Breast epithelium (tissue), 4 donors: ENCODE measurements around the gene CFAP46. TPM values are rescaled to one million over a fixed set of nuclear protein-coding genes. Genes with fewer than 3 reads are reported as not detected.
A peak's percentile ranks its signal among the peaks of the same experiment; 100 is the strongest.

ENCODE experiments used
- DNase-seq, 2 donors: peaks; one replicate each; pipeline ENCODE4 v3.0.0-alpha.2; 2019; ENCODE audit warnings: low spot score in 2 of 2
- H3K27ac ChIP-seq, 2 donors: fragments of 200-600 bp; sonication (generic) in 1 of 2; one replicate each; pipeline ENCODE4 v1.5.1; 2016 to 2019; ENCODE audit warnings: mild to moderate bottlenecking in 1 of 2
- H3K27me3 ChIP-seq, 2 donors: fragments of 200-600 bp; sonication (generic) in 1 of 2; one replicate each; pipeline versions ENCODE4 v1.5.1 to v1.6.0; 2017 to 2019; ENCODE audit warnings: control low read depth in 1 of 2, mild to moderate bottlenecking in 1 of 2
- H3K36me3 ChIP-seq: fragments of 200-600 bp; one replicate; pipeline ENCODE4 v1.5.1; 2019
- H3K4me1 ChIP-seq, 2 donors: fragments of 200-600 bp; sonication (generic); one replicate each; pipeline ENCODE4 v1.5.1; 2016 to 2019; ENCODE audit warnings: control low read depth in 1 of 2
- H3K4me3 ChIP-seq, 3 donors: fragments of 200-600 bp; sonication (generic); 1 replicate in 2 of 3; 2 replicates in 1 of 3; pipeline ENCODE4 v1.5.1; 2016 to 2019; ENCODE audit warnings: mild to moderate bottlenecking in 3 of 3, moderate library complexity in 2 of 3
- H3K9me3 ChIP-seq, 2 donors: fragments of 200-600 bp; sonication (generic) in 1 of 2; one replicate each; pipeline ENCODE4 v1.5.1; 2016 to 2019; ENCODE audit warnings: control low read depth in 1 of 2
- CTCF ChIP-seq, 3 donors: fragments of 450-650 bp; IDR thresholded peaks; one replicate each; pipeline ENCODE4 v1.5.1; 2016 to 2017; ENCODE audit warnings: antibody characterized with exemption in 3 of 3, mild to moderate bottlenecking in 3 of 3, moderate library complexity in 3 of 3
- POLR2A ChIP-seq: fragments of 450-650 bp; IDR thresholded peaks from one replicate; pipeline ENCODE4 v1.6.1; 2016; ENCODE audit warnings: antibody characterized with exemption, mild to moderate bottlenecking, moderate library complexity
- POLR2AphosphoS5 ChIP-seq, 3 donors: sonication (generic); formaldehyde crosslinking; IDR thresholded peaks; one replicate each; pipeline ENCODE4 v1.6.1; 2017; ENCODE audit warnings: antibody characterized with exemption in 3 of 3
- intact Hi-C: fragments of 100-400 bp; cut with DNase I; formaldehyde crosslinking; loops from one replicate; pipeline ENCODE4 v1.15.1; 2023; ENCODE audit warnings: low total_unique reads
- total RNA-seq, 3 donors: library from RNA; depleted of rRNA; stranded (reverse); fragments of >200 nt; gene quantifications; one replicate each; pipeline ENCODE4 v1.1.0, GENCODE V29; 2016

CFAP46 gene
- total RNA-seq, 3 donors from 2014 or later: 0.16 to 0.73 (median 0.66) TPM

- Histone ChIP-seq H3K4me1 (no peaks in the 10 kb centered on the region), H3K4me3 (peak overlapping the region in 2 of 3 donors; percentile 62 to 71), H3K27ac (no peak overlapping the region), H3K9me3 (no peaks in the 10 kb centered on the region), H3K36me3 (no peaks in the 10 kb centered on the region), H3K27me3 (peaks cover 0 to 16% of the 10 kb centered on the region in 2 donors)
- intact Hi-C loops: no loop called here
- DNase-seq: no peak
- no peak for TF ChIP-seq CTCF (IDR thresholded peaks at IDR 0.05)
- TF ChIP-seq POLR2AphosphoS5 (IDR thresholded peaks at IDR 0.05): no peak
- no peak for TF ChIP-seq POLR2A
Observed at GRCh38 chr10:132941640-132942051, 724 bp downstream of the CFAP46 start.

DNA sequence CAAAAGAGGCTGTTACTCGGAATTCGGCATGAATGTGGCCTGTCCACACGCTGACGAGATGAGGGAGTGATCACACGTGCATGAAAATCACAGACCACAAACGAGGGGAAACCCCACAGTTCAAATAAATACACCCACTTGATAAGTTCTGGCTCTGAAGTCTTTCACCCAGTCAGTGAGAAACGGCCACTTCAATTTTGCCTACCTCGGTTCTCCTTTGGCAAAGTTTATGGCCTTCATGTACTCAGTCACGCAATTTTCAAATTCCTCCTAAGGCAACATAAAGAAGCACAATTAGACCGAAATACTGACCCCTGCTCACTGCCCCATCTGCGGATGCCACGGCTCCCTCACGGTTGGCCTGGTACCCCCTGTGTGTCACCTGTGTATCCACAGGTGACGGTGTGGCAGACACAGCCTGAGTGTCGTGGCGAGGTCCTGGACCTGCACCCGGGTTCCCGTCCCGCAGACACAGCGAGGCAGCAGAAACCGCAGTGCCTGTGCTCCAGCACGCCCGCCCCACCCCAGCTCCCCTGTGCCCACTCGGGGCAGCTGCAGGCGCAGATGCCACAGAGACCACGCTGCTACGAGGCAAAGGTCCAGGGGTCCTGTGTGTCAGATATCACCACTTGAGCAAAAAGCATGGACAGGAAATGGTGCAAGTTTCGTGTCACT is 1.4 kb downstream of the CFAP46 start:
- no peaks in the 10 kb centered on the region for H3K4me1 ChIP-seq
- no peak for DNase-seq
- H3K9me3 ChIP-seq: no peaks in the 10 kb centered on the region
- H3K36me3 ChIP-seq: no peaks in the 10 kb centered on the region
- peaks cover 0 to 16% of the 10 kb centered on the region in 2 donors for H3K27me3 ChIP-seq
- intact Hi-C loops: no loop called here
- TF ChIP-seq POLR2A (no peak), POLR2AphosphoS5 (IDR thresholded peaks at IDR 0.05) (no peak), CTCF (IDR thresholded peaks at IDR 0.05) (no peak)
- H3K27ac ChIP-seq: no peak overlapping the region
- no peak overlapping the region for H3K4me3 ChIP-seq

DNA sequence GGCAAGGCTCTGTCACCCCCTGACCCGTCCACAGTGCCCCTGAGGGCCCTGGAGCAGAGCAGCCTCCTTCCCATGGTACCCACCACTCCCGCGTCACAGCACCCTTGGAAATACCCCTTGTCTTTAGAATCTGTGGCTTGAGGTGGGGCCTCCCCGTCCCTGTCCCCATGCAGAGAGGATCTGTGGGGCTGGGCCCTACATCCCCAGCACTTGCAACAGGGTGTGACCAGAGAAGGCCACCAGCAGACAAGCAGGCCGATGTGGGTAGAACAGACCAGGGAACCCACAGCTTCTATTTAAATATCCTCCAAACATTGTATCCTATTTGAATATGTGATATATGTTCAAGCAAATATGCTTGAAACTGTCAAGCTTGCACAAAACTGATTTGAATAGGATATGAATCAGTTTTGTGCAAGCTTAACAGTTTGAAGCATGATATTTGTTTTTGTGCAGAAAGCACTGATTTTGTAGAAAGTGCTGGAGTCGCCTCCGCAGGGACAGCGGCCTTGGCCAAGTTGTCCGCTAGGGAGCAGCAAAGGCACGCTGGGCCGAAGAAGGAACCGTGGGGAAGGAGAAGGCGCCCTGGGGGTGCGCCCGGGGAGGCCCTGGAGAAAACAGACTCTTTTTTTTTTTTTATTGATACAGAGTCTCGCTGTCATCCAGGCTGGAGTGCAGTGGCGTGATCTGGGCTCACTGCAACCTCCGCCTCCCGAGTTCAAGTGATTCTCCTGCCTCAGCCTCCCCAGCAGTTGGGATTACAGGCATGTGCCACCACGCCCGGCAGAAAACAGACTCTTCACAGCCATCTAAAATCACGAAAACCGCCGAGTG is 2.2 kb downstream of the CFAP46 start:
- Histone ChIP-seq H3K36me3 (no peaks in the 10 kb centered on the region), H3K4me1 (no peaks in the 10 kb centered on the region), H3K27me3 (peaks cover 0 to 9% of the 10 kb centered on the region in 2 donors), H3K27ac (no peak overlapping the region), H3K9me3 (no peaks in the 10 kb centered on the region), H3K4me3 (no peak overlapping the region)
- intact Hi-C loops: no loop called here
- DNase-seq: no peak
- TF ChIP-seq POLR2A (no peak), CTCF (IDR thresholded peaks at IDR 0.05) (peak in 1 of 3 donors; percentile 13)

GRCh38 chr10:132939378-132939955 is 2.9 kb downstream of the CFAP46 start:
- Histone ChIP-seq H3K27ac (no peak overlapping the region), H3K4me1 (no peaks in the 10 kb centered on the region), H3K4me3 (no peak overlapping the region), H3K9me3 (no peaks in the 10 kb centered on the region), H3K27me3 (peaks cover 0 to 2% of the 10 kb centered on the region in 2 donors), H3K36me3 (no peaks in the 10 kb centered on the region)
- TF ChIP-seq POLR2AphosphoS5 (IDR thresholded peaks at IDR 0.05) (no peak), CTCF (IDR thresholded peaks at IDR 0.05) (no peak), POLR2A (no peak)
- intact Hi-C loops: no loop called here
- DNase-seq: no peak
